Globus pallidus (tissue), 1 donor: ENCODE measurements around the gene APP.

Experiments
- DNase-seq: peaks from one replicate; pipeline ENCODE4 v3.0.0-alpha.2; 2015; ENCODE audit warnings: low spot score

Gene APP

DNA sequence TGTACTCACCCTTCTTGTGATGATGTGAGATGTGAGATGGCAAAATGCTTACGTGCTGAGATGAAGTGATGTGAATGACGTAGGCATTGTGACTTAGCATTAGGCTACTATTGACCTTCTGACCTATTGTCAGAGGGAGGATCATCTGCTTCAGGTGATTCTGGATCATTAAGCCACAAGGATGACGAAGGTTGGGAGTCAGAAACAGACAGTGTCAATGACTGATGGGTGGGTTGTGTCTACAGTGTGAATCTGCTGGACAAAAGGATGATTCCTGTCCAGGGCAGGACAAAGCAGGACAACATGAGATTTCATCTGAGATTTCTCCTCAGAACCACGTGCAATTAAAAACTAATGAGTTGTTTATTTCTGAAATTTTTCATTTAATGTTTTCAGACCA lies 306.8 kb downstream of the APP start:
- no peak for DNase-seq

DNA sequence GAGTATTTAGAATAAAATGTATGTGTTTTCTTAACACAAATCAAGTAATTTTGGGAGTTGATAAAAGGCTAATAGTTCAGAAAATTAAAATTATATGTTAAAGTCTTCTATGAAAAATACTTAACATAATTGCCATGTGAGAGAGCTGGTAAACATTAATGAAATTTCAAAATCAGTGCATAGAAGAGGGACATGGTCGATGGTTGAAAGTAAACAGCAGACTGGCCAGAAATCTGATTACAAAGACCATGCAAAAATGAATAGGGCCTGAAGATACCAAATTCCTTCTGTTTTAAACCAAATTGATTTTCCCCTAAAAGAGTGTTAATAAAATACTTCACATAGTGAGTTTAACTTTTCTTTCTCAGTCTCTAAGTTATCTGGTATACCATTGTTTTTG lies 307.5 kb downstream of the APP start:
- no peak for DNase-seq

DNA sequence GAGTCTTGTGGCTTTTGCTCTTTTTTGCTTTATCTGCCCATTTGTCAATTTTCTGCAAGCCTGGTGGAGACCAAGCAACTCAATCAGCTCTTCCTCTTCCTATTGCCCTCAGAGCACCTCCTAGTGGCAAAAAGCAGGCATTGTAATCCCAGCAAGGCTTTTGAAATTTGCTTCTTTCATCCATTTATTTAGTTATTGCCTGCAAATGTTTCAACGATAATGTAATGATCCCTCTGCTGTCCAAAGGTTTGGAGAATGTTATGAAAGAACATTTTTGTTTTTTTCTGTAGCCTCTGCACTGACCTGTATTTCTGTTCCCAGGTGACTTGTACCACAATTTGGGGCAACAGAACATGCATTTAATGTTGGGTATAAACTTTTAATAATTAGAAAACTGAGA lies 308.0 kb downstream of the APP start:
- no peak for DNase-seq

DNA sequence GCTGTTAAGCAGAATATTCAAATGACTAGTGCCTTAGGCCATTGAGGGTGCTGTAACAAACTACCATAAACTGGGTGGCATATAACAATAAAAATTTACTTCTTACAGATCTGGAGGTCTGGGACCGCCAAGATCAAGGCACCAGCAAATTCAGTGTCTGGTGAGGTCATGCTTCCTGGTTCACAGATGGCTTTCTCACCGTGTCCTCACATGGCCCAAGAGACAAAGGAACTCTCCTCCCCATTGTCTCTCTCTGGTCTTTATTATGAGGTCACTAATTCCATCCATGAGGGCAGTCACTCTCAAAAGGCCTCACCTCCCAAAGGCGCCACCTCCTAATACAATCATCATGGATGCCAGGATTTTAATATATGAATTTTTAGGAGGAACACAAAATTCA lies 308.5 kb downstream of the APP start:
- no peak for DNase-seq

DNA sequence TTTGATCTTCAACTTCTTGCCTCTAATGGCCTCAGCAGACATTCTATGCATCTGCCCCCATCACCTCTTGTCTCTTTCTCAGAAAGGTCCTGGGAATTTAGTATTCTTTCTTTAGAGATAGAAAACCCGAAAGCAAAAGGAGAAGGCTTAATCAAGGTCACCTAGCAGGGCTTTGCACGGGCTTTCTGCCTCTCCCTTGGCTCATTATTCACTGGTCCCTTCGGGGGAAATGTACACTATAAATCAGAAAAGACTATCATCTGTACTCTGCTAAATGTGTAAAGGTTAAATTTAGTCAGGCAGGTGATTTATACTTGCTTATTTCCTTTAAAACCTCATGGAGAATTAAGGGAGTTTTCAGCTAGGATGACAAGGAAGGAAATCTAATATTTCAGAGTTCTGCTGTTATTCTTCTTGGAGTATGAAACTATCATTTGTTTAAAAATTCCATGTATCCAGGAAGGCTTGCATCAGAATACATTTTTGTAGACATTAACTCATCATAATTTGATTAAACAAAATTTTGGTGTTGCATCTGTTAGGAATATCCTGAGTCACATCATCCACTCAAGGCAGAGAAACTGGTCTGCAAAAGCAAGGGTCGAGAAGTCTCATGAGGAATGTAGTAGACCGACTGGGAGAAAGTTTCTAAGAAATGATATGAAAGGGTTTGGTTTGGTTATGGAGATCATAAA lies 311.2 kb downstream of the APP start:
- DNase-seq: no peak

DNA sequence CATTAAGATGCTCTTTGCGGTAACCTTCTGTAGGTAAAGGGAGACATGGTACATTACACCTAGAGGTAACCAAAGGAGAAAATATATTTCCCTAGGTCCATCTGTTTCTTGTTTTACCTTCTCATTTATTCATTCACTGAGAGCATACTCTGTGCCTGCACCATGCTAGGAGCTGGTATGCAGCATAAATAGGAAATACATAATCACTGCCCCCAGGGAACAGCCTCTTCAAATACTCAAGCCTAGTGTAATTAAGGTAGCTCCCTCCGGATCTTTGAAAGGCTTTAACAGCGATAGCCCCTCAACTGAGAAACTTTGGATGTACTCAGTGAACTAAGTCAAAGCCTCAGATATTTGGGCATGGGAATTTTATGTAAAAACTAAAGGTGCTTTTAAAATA lies 312.2 kb downstream of the APP start:
- no peak for DNase-seq

DNA sequence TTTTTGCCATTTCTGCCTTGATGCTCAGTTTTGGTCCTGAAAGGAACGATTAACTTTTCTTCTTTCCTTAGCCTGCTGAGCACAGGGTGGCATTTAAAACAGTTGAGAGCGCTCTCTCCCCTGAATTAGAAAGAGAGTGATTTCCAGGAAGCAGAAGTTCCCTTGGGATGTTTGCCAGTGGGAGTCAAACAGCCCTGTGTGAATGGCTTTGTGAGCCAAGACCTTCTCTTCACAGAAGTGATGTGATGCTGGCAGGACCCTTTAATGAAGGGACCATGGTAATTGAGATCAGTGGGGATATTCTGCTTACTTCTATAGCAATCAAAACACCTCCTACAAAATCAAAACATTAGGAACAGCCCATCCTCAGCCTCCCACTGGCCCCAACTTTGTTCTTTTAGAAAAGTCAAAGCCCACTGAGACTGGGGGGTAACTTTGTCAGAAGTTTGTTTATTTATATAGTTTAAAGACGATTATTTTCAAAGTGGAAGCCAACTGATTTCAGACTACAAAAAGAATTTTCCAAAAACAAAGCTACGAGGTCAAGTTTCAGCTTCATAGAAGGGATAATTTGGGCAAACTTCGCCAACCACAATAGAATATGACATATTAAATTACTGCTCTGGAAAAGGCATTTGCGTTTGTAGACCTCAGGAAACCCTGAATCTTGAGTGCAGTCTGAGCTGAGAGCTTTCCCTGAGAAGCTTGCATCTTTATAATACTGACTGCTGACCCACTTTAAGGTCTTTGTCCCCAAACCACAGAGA lies 313.1 kb downstream of the APP start:
- DNase-seq: no peak

DNA sequence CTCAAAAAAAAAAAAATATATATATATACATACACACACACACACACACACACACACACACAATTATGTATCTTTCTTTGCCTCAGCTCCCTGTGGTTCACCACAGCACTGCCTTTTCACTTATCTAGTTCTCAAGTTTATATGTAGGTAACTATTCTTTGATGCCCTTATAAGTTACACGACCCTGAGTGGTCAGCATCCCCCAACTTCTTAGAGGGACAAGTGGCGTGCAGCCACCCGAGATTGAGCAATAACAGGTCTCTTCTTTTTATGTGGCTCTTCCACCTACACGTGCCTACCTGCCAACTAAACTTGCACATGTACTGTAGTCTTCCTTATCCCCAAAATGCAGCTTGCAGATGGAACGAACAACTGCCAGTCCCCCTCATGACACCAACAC lies 315.0 kb downstream of the APP start:
- DNase-seq: no peak

DNA sequence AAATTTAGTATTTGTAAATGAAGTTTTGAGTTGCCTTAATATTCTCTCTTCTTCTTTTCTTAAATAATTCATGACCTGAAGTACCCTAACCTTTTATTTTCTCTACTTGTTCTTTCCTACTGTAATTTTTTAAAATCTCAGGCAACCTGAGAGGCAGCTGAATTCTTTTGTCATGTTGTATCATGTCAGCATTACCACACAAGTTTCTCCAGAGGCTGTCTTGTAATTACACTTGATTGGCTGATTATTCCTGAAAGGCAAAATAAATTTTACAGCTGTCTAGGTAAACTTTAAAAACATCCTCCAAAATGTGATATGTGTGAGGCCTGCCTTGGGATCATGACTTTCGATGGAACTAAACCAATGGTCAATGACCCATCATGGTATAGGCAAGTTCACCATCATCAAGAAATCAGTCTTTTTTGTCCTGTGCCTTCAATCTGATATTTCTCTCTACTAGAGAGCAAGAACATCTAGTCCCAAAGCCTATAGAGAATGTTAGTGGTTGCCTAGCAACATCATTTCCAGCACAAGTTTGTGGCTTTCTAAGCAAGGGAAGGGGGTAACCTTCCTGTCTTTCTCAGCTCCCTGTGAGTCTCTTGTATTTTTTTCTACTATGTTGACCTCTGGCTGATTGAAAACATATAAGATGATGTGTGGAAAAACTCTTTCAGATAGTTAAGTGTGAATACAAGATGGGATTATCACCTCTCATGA lies 320.3 kb downstream of the APP start:
- DNase-seq: no peak

DNA sequence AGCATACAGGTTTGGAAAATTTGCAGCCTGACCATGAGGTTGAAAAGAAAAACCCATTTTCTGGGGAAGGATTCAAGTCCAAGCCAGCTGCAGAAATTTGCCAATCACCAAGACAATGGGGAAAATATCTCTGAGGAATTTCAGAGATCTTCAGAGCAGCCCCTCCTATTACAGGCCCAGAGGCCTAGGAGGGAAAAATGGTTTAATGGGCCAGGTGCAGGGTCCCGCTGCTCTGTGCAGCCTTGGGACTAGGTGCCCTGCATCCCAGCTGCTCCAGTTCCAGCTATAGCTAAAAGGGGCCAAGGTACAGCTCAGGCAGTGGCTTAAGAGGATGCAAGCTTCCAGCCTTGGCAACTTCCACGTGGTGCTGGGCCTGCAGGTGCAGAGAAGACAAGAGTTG lies 322.3 kb downstream of the APP start:
- no peak for DNase-seq

DNA sequence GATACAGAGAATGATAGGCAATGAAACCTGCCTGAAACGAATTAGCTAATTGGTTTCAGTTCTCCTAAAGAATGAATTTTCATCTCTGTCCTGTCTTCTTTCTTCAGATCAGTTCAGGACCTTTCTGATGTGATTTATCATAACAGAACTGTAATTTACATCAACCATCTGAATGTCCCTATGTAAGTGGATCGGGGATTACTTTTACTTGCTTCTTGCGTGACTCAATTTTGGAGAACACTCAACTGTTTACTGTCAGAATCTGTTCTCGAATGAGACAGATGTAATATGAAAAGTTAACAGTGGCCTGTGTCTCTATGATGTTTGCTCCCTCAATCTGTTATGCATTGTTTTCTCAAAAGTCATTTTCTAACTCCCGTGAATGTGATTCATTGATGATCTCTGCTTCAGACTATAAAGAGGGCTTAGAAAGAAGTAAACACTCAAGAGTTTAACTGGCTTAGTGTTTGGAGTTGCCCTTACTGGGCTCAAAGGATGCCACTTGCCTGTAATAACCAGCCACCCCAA lies 324.8 kb downstream of the APP start:
- DNase-seq: peak; percentile 29

DNA sequence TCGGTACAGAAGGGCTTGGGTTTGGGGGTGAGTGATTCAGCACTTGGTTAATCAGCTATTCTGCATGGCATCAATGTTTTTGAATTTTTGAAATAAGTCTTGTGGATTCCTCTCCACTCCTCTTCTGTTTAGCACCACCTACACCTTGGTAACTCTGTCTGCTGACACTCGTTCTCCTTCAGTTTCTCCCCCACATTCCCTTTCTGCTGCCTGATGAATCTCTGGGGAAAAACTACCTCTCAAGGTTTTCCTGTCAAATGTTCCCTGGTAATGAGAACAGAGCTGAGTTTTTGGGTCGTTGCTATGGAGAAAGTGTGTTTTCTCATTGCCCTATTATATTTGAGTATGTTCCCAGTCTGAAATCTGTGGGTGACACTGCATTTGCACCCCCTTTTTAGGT lies 327.6 kb downstream of the APP start:
- no peak for DNase-seq

DNA sequence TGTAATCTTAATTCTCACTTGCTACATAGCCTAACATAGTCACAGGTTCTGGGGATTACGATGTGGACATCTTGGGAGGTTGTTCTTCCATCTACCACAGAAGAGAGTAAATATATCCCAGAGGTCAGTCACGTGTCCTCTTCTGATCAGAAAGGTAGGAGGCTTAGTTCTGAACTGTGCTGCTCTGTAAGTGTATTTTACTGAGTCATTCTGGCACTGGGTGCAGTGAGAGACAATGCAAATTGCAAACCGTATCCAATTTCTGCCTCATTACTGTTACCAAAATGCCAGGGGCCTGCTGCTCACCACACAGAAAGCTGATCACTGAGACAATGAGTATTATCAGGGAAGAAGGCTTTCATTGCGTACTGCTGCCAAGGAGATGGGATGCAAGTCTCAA lies 331.8 kb downstream of the APP start:
- no peak for DNase-seq

DNA sequence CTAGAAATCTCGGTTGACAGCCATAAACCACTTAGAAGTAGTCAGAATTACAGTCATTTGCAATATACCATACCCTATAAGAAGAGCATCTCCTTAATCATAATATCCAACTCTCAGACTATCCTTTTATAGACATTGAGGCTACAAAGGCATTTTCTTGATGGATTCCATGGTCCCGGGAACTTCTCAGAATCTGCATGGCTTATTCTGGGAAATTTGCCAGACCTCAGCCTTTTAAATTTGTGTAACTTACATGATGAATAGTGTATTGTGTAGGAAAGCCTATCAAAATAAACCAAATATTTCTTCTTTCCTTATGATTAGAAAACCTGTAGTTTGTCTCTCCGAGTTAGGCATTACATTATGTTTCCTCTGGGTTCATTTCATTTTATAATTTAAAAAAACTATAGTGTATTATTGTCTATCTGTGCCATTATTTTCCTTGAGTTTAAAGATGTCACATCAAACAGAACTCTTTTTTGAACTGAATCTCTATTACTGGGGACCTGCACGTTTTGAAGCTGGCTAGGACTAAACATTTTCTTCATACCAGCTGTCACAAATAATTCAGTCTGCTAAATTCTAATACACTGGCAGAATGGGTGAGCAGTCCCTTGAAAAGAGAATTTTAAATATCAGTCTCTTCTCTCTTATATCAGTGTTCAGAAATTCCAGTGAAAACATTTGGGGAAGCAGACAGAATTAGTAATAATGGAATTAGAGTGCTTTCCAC lies 332.9 kb downstream of the APP start:
- peak; percentile 35 for DNase-seq

DNA sequence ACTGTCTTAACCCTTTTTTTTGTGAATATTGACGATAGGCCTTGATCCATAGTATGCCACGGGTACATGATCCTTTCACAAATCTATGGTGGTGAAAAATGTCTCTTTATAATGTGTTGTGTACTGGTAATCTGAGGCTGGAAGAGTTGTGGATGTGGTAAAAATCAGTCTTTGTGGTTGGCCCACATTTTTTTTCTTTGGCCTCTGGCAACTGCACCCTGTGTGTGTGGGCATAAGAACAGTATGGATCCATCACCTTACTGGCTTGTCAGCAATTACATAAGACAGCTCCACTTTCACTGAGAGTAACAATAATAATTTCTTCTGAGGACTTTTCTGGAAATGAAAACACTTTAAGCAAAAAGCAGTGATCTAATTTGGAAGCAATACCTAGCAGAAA lies 334.2 kb downstream of the APP start:
- DNase-seq: no peak

DNA sequence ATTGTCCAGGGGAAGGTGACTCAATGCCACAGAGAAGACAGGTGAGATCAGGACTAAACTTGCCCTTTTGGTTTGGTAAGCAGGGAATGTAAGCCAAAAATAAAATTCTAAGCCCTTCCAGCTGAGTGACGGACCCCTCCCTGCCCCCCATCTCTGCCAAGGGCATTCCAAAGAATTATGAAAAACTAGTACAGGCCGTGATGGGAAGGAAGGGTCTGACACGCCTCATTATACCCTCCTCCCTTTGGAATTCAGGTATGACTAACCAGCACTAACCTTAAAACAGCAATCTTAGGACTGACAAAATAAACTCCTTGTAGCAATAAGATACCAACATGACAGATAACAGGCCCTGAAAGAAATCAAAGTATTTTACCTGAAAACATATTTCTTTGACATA lies 336.2 kb downstream of the APP start:
- no peak for DNase-seq

DNA sequence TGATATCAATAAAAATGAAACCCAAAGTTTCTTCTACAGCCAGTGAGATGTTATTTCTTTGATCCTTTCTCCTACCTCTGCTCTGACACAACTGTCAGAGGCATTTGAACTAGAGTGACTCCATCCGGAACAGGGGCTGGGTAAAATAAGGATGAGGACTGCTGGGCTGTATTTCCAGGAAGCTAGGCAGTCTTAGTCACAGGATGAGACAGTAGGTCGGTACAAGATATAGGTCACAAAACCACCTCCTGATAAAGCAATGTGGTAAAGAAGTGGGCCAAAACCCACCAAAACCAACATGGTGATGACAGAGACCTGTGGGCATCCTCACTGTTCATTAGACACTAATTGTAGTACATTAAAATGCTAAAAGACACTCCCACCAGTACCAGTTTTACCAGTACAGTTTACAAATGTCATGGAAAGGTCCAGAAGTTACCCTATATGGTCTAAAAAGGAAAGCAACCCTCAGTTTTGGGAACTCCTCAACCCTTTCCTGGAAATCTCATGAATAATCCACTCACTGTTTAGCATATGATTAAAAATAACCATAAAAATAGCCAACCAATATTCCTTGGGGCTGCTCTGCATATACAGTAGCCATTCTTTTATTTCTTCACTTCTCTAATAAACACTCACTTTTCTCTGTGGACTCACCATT lies 339.1 kb downstream of the APP start:
- DNase-seq: no peak
